OCI-LY3 (cell line): ENCODE results near the gene PALLD.

Experiments used
- H2AFZ ChIP-seq: fragments of 200-600, 300-600 bp; shearing (Covaris generic); 2 replicates; pipeline ENCODE4 v1.6.0; 2014; ENCODE audit warnings: antibody characterized with exemption, low read depth, low read length
- H3K27ac ChIP-seq: fragments of 200-600, 300-600 bp; sonication (generic); 2 replicates; pipeline ENCODE4 v1.5.1; 2014; ENCODE audit warnings: mild to moderate bottlenecking, low read length, moderate library complexity, mixed read lengths
- H3K27me3 ChIP-seq: fragments of 200-600, 300-600 bp; sonication (generic); 2 replicates; pipeline ENCODE4 v1.6.1; 2014; ENCODE audit warnings: low read depth, low read length, mixed read lengths
- H3K36me3 ChIP-seq: fragments of 200-600, 300-600 bp; sonication (generic); replicated peaks from 2 replicates; pipeline ENCODE3; 2014; ENCODE audit warnings: low read depth, low read length, mixed read lengths
- H3K4me1 ChIP-seq: fragments of 300-600, 200-600 bp; sonication (generic); 2 replicates; pipeline ENCODE4 v1.6.1; 2014; ENCODE audit warnings: low read length, mixed read lengths
- H3K4me2 ChIP-seq: fragments of 200-600, 300-600 bp; sonication (generic); 2 replicates; pipeline ENCODE4 v1.6.1; 2014; ENCODE audit warnings: low read length, mixed read lengths
- H3K4me3 ChIP-seq: fragments of 300-600, 200-600 bp; sonication (generic); 2 replicates; pipeline ENCODE4 v1.5.1; 2014; ENCODE audit warnings: antibody characterized with exemption, mild to moderate bottlenecking, low read length, moderate library complexity
- H3K79me2 ChIP-seq: fragments of 300-600, 200-600 bp; shearing (Covaris generic); 2 replicates; pipeline ENCODE4 v1.6.1; 2014; ENCODE audit warnings: mild to moderate bottlenecking, low read length, mixed read lengths
- H3K9ac ChIP-seq: fragments of 300-600, 200-600 bp; shearing (Covaris generic); 2 replicates; pipeline ENCODE4 v1.6.0; 2014; ENCODE audit warnings: mild to moderate bottlenecking, low read length, moderate library complexity
- H3K9me3 ChIP-seq: fragments of 200-600, 300-600 bp; shearing (Covaris generic); 2 replicates; pipeline ENCODE4 v1.6.1; 2014; ENCODE audit warnings: low read length, mixed read lengths; ENCODE audit not compliant: insufficient read depth
- H4K20me1 ChIP-seq: fragments of 200-600, 300-600 bp; sonication (generic); 2 replicates; pipeline ENCODE4 v1.6.1; 2016; ENCODE audit warnings: low read length, mixed read lengths; ENCODE audit not compliant: insufficient read depth
- CTCF ChIP-seq: fragments of 200-600, 300-600 bp; sonication (generic); IDR thresholded peaks from 2 replicates; pipeline ENCODE4 v1.5.1; 2014; ENCODE audit warnings: antibody characterized with exemption, low read length, low read depth
- EZH2phosphoT487 ChIP-seq: fragments of 200-600 bp; shearing (Covaris generic); IDR thresholded peaks from 2 replicates; pipeline ENCODE4 v1.6.1; 2018; ENCODE audit warnings: antibody characterized with exemption, mixed run types, low read depth

PALLD gene

GRCh38 chr4:168587411-168588125, 90.7 kb downstream of the PALLD start:
- Histone ChIP-seq H3K27me3 (peaks cover 16% of the 10 kb centered on the region; the same call in 1 of the 2 replicates), H3K36me3 (no peaks in the 10 kb centered on the region), H3K9me3 (no peaks in the 10 kb centered on the region), H3K4me3 (no peak overlapping the region), H3K9ac (no peak overlapping the region), H3K4me1 (peaks cover 17% of the 10 kb centered on the region), H3K27ac (no peak overlapping the region), H3K4me2 (no peak overlapping the region), H4K20me1 (no peaks in the 10 kb centered on the region), H2AFZ (no peak overlapping the region), H3K79me2 (no peaks in the 10 kb centered on the region)
- TF ChIP-seq EZH2phosphoT487, result no peak
- TF ChIP-seq CTCF, result no peak

GRCh38 chr4:168588916-168589531, 92.2 kb downstream of the PALLD start:
- H4K20me1 ChIP-seq, result no peaks in the 10 kb centered on the region
- TF ChIP-seq CTCF, result no peak
- no peak for TF ChIP-seq EZH2phosphoT487
- H3K27ac ChIP-seq, result no peak overlapping the region
- H3K9ac ChIP-seq, result no peak overlapping the region
- H3K4me1 ChIP-seq, result peaks cover 14% of the 10 kb centered on the region
- H3K4me3 ChIP-seq, result no peak overlapping the region
- no peaks in the 10 kb centered on the region for H3K79me2 ChIP-seq
- H3K9me3 ChIP-seq, result no peaks in the 10 kb centered on the region
- H3K36me3 ChIP-seq, result no peaks in the 10 kb centered on the region
- peaks cover 16% of the 10 kb centered on the region; the same call in 1 of the 2 replicates for H3K27me3 ChIP-seq
- no peak overlapping the region for H2AFZ ChIP-seq
- H3K4me2 ChIP-seq, result no peak overlapping the region

GRCh38 chr4:168592676-168593075, 95.8 kb downstream of the PALLD start:
- H3K27ac ChIP-seq, result no peak overlapping the region
- no peaks in the 10 kb centered on the region for H4K20me1 ChIP-seq
- peaks cover 4% of the 10 kb centered on the region; the same call in 1 of the 2 replicates for H3K27me3 ChIP-seq
- H3K4me2 ChIP-seq, result no peak overlapping the region
- no peak for TF ChIP-seq CTCF
- no peak for TF ChIP-seq EZH2phosphoT487
- no peak overlapping the region for H2AFZ ChIP-seq
- H3K4me3 ChIP-seq, result no peak overlapping the region
- H3K4me1 ChIP-seq, result no peaks in the 10 kb centered on the region
- H3K36me3 ChIP-seq, result no peaks in the 10 kb centered on the region
- H3K79me2 ChIP-seq, result no peaks in the 10 kb centered on the region
- no peak overlapping the region for H3K9ac ChIP-seq
- H3K9me3 ChIP-seq, result no peaks in the 10 kb centered on the region

- Histone ChIP-seq H3K79me2 (no peaks in the 10 kb centered on the region), H3K9ac (no peak overlapping the region), H3K4me1 (no peaks in the 10 kb centered on the region), H2AFZ (no peak overlapping the region), H3K4me2 (no peak overlapping the region), H3K36me3 (no peaks in the 10 kb centered on the region), H3K27ac (no peak overlapping the region), H4K20me1 (no peaks in the 10 kb centered on the region), H3K27me3 (no peaks in the 10 kb centered on the region), H3K9me3 (no peaks in the 10 kb centered on the region), H3K4me3 (no peak overlapping the region)
- TF ChIP-seq EZH2phosphoT487 (no peak), CTCF (no peak)
Observed at GRCh38 chr4:168593399-168593798, 96.5 kb downstream of the PALLD start.
